Thyroid gland (tissue), 4 donors: ENCODE measurements around the gene BLACAT1.

Source experiments
- POLR2A ChIP-seq, 2 donors: fragments of 450-650 bp; IDR thresholded peaks; one replicate each; pipeline ENCODE4 v1.6.1; 2017; ENCODE audit warnings: antibody characterized with exemption in 2 of 2, mild to moderate bottlenecking in 2 of 2, moderate library complexity in 1 of 2
- TF ChIP-seq, protein P1 (sequence below), 6 experiments: fragments of 200-600 bp in 3 of 6; fragments of 450-650 bp in 3 of 6; sonication (generic) in 3 of 6; IDR thresholded peaks; one replicate each; pipeline ENCODE4 v1.5.1; 2016 to 2019; ENCODE audit warnings: antibody characterized with exemption in 6 of 6, mild to moderate bottlenecking in 2 of 6, inconsistent platforms in 1 of 6, moderate library complexity in 1 of 6

DNA sequence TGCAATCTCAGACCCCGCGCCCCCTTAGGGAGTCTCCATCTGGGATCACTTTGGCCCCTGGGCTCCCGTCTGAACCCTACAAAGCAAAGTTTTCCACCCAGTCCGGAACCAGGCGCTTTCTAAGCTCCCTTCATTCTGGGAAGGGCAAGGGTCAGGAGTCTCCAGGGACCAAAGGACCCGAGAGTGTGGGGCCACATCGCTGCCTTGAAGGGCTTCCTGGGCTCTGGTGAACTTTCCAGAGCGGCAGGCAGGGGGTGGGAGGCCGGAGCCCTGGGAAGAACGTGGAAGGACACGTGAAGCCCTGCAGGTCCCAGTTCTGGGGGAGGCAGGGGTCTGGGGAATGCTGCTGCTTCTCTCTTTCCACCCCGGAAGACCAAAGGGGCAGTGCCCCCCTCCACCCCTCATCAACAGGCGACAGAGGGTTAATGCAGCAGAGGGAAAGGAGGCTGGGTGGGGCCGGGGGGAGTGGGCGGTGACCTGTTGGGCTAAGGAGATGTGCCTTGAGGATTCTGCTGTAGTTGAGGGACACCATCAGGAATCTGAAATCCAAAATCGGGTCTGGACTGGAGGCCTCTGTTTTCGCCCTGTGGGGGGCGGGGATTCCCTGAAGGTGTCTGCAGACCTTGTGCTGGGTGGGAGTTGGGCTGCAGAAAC lies 49.4 kb upstream of the BLACAT1 start:
- TF ChIP-seq, protein P1, sequence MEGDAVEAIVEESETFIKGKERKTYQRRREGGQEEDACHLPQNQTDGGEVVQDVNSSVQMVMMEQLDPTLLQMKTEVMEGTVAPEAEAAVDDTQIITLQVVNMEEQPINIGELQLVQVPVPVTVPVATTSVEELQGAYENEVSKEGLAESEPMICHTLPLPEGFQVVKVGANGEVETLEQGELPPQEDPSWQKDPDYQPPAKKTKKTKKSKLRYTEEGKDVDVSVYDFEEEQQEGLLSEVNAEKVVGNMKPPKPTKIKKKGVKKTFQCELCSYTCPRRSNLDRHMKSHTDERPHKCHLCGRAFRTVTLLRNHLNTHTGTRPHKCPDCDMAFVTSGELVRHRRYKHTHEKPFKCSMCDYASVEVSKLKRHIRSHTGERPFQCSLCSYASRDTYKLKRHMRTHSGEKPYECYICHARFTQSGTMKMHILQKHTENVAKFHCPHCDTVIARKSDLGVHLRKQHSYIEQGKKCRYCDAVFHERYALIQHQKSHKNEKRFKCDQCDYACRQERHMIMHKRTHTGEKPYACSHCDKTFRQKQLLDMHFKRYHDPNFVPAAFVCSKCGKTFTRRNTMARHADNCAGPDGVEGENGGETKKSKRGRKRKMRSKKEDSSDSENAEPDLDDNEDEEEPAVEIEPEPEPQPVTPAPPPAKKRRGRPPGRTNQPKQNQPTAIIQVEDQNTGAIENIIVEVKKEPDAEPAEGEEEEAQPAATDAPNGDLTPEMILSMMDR (IDR thresholded peaks at IDR 0.05), result peak in 2 of 6 experiments; percentile 9
- TF ChIP-seq POLR2A (IDR thresholded peaks at IDR 0.05), result no peak
